K562 (cell line): Measurements from ENCODE around the gene ZNF521. TPM values are rescaled to one million over a fixed set of nuclear protein-coding genes. Genes with fewer than 3 reads are reported as not detected.

Experiments used
- ATF7 ChIP-seq: fragments of 450-650 bp; IDR thresholded peaks from 2 replicates; pipeline ENCODE4 v1.7.1; 2014; ENCODE audit warnings: mild to moderate bottlenecking, moderate library complexity
- BCOR ChIP-seq: fragments of 450-650 bp; IDR thresholded peaks from 2 replicates; pipeline ENCODE4 v1.6.1; 2016
- CBX3 ChIP-seq, 2 experiments: IDR thresholded peaks; 1 replicate in 1 of 2; 2 replicates in 1 of 2; pipeline ENCODE4 v1.6.1; 2012; ENCODE audit warnings: inconsistent platforms in 2 of 2, low read length in 2 of 2, borderline replicate concordance in 1 of 2, control low read depth in 1 of 2
- CHCHD3 ChIP-seq: fragments of 250-450 bp; sonication (Bioruptor Pico); IDR thresholded peaks from 2 replicates; pipeline ENCODE4 v2.1.2; 2022; ENCODE audit warnings: mild to moderate bottlenecking
- CSDE1 ChIP-seq, 2 experiments: fragments of 450-650 bp; IDR thresholded peaks; 2 replicates each; pipeline ENCODE4 v1.6.1; 2016; ENCODE audit warnings: mild to moderate bottlenecking in 1 of 2
- GATA2 ChIP-seq: sonication (generic); formaldehyde crosslinking; IDR thresholded peaks from 2 replicates; pipeline ENCODE4 v1.4.0; 2020; ENCODE audit warnings: mild to moderate bottlenecking, missing genetic modification reagents
- HMG20B ChIP-seq: fragments of 250-450 bp; sonication (Bioruptor Pico); IDR thresholded peaks from 2 replicates; pipeline ENCODE4 v1.5.0; 2021; ENCODE audit warnings: mild to moderate bottlenecking
- KHSRP ChIP-seq: fragments of 450-650 bp; IDR thresholded peaks from 2 replicates; pipeline ENCODE4 v1.6.1; 2017
- MTA1 ChIP-seq: fragments of 450-650 bp; IDR thresholded peaks from 2 replicates; pipeline ENCODE4 v1.6.1; 2017; ENCODE audit warnings: borderline replicate concordance
- PURB ChIP-seq: sonication (generic); formaldehyde crosslinking; IDR thresholded peaks from 2 replicates; pipeline ENCODE4 v1.9.0; 2021; ENCODE audit warnings: low read depth, mild to moderate bottlenecking, missing genetic modification reagents
- RAD51 ChIP-seq: fragments of 450-650 bp; IDR thresholded peaks from 2 replicates; pipeline ENCODE4 v1.7.1; 2016; ENCODE audit warnings: low read depth, mild to moderate bottlenecking, borderline replicate concordance
- RB1 ChIP-seq: fragments of 450-650 bp; IDR thresholded peaks from 2 replicates; pipeline ENCODE4 v1.6.1; 2017; ENCODE audit warnings: low read depth, mild to moderate bottlenecking
- RBM22 ChIP-seq: fragments of 200-400 bp; formaldehyde crosslinking; IDR thresholded peaks from 2 replicates; pipeline ENCODE4 v1.6.1; 2018; ENCODE audit warnings: low read length, low read depth; ENCODE audit not compliant: poor library complexity, severe bottlenecking
- RCOR1 ChIP-seq, 2 experiments: IDR thresholded peaks; 2 replicates each; pipeline ENCODE4 v1.6.1; 2012; ENCODE audit warnings: low read depth in 2 of 2, low read length in 2 of 2, borderline replicate concordance in 1 of 2, improper control_type of control experiment in 1 of 2
- SMARCA4 ChIP-seq: fragments of 450-650 bp; IDR thresholded peaks from 2 replicates; pipeline ENCODE4 v1.6.1; 2016
- XRCC4 ChIP-seq: IDR thresholded peaks from one replicate; pipeline ENCODE4 v1.6.1; 2011; ENCODE audit not compliant: insufficient read depth, insufficient read length; ENCODE audit errors: extremely low read depth
- ZNF24 ChIP-seq: fragments of 450-650 bp; IDR thresholded peaks from 2 replicates; pipeline ENCODE4 v1.6.1; 2016
- ZSCAN32 ChIP-seq: fragments of 450-650 bp; formaldehyde crosslinking; IDR thresholded peaks from 2 replicates; pipeline ENCODE4 v1.4.0; 2020; ENCODE audit warnings: mild to moderate bottlenecking, moderate library complexity
- polyA plus RNA-seq, 8 experiments: library from polyadenylated mRNA; depleted of rRNA in 4 of 8; stranded (reverse) in 5 of 8; unstranded in 3 of 8; fragments of >200 nt; fragmentation: Nextera tagmentation in 2 of 8; fragmentation: Illumina TruSeq in 1 of 8; extraction: Ambion mirVana in 2 of 8; extraction: Trizol in 1 of 8; gene quantifications; 2 replicates each; pipeline versions ENCODE4 v1.2.1 to v1.2.3, GENCODE V29; 2011 to 2014; ENCODE audit warnings: inconsistent platforms in 1 of 8, missing spikeins in 1 of 8
- total RNA-seq, 7 experiments: library from RNA; depleted of rRNA in 6 of 7; stranded (reverse); fragments of >200 nt in 6 of 7; fragmentation: Illumina TruSeq in 2 of 7; extraction: Trizol in 2 of 7; gene quantifications; 2 replicates each; pipeline versions ENCODE4 v1.2.1 to v1.2.3, GENCODE V29; 2011 to 2021; ENCODE audit warnings: low replicate concordance in 1 of 7
- TF ChIP-seq, protein P1 (sequence below): fragments of 450-650 bp; formaldehyde crosslinking; IDR thresholded peaks from 2 replicates; pipeline ENCODE4 v1.4.0; 2020; ENCODE audit warnings: mild to moderate bottlenecking, moderate library complexity
- TF ChIP-seq, protein P2 (sequence below): fragments of 200-600 bp; sonication (generic); IDR thresholded peaks from one replicate; pipeline ENCODE4 v1.6.1; 2012; ENCODE audit warnings: mild to moderate bottlenecking, low read depth, low read length, inconsistent platforms

Gene ZNF521
- total and polyA plus RNA-seq, 9 of the 15 experiments (the other 6 are each of a cell fraction or from before 2014, with no cell fraction given): 1.2 to 5.8 (median 1.6) TPM

GRCh38 chr18:25229081-25229480, 122.9 kb downstream of the ZNF521 start (continued):
- TF ChIP-seq ZSCAN32 (no peak), MTA1 (no peak), GATA2 (CRISPR knock-in tag) (no peak), SMARCA4 (peak; percentile 86), ATF7 (peak; percentile 48; the same call in 1 of the 2 replicates), CSDE1 (IDR thresholded peaks at IDR 0.05) (no peak), XRCC4 (no peak), KHSRP (peak; percentile 68; the same call in 1 of the 2 replicates), BCOR (no peak), HMG20B (CRISPR knock-in tag) (no peak), RBM22 (no peak), RCOR1 (IDR thresholded peaks at IDR 0.05; ENCODE audit: borderline replicate concordance in 1 of 2, low read depth in 2 of 2, low read length in 2 of 2) (peak in 1 of 2 experiments; percentile 50; a peak in 1 of 4 replicates), CBX3 (IDR thresholded peaks at IDR 0.05; ENCODE audit: borderline replicate concordance in 1 of 2, low read length in 2 of 2) (no peak), PURB (CRISPR knock-in tag) (no peak), RB1 (no peak), RAD51 (no peak), CHCHD3 (CRISPR knock-in tag) (no peak), ZNF24 (no peak)
- TF ChIP-seq, protein P1, sequence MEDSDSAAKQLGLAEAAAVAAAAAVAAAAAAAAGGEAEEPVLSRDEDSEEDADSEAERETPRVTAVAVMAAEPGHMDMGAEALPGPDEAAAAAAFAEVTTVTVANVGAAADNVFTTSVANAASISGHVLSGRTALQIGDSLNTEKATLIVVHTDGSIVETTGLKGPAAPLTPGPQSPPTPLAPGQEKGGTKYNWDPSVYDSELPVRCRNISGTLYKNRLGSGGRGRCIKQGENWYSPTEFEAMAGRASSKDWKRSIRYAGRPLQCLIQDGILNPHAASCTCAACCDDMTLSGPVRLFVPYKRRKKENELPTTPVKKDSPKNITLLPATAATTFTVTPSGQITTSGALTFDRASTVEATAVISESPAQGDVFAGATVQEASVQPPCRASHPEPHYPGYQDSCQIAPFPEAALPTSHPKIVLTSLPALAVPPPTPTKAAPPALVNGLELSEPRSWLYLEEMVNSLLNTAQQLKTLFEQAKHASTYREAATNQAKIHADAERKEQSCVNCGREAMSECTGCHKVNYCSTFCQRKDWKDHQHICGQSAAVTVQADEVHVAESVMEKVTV (CRISPR knock-in tag): no peak
- TF ChIP-seq, protein P2, sequence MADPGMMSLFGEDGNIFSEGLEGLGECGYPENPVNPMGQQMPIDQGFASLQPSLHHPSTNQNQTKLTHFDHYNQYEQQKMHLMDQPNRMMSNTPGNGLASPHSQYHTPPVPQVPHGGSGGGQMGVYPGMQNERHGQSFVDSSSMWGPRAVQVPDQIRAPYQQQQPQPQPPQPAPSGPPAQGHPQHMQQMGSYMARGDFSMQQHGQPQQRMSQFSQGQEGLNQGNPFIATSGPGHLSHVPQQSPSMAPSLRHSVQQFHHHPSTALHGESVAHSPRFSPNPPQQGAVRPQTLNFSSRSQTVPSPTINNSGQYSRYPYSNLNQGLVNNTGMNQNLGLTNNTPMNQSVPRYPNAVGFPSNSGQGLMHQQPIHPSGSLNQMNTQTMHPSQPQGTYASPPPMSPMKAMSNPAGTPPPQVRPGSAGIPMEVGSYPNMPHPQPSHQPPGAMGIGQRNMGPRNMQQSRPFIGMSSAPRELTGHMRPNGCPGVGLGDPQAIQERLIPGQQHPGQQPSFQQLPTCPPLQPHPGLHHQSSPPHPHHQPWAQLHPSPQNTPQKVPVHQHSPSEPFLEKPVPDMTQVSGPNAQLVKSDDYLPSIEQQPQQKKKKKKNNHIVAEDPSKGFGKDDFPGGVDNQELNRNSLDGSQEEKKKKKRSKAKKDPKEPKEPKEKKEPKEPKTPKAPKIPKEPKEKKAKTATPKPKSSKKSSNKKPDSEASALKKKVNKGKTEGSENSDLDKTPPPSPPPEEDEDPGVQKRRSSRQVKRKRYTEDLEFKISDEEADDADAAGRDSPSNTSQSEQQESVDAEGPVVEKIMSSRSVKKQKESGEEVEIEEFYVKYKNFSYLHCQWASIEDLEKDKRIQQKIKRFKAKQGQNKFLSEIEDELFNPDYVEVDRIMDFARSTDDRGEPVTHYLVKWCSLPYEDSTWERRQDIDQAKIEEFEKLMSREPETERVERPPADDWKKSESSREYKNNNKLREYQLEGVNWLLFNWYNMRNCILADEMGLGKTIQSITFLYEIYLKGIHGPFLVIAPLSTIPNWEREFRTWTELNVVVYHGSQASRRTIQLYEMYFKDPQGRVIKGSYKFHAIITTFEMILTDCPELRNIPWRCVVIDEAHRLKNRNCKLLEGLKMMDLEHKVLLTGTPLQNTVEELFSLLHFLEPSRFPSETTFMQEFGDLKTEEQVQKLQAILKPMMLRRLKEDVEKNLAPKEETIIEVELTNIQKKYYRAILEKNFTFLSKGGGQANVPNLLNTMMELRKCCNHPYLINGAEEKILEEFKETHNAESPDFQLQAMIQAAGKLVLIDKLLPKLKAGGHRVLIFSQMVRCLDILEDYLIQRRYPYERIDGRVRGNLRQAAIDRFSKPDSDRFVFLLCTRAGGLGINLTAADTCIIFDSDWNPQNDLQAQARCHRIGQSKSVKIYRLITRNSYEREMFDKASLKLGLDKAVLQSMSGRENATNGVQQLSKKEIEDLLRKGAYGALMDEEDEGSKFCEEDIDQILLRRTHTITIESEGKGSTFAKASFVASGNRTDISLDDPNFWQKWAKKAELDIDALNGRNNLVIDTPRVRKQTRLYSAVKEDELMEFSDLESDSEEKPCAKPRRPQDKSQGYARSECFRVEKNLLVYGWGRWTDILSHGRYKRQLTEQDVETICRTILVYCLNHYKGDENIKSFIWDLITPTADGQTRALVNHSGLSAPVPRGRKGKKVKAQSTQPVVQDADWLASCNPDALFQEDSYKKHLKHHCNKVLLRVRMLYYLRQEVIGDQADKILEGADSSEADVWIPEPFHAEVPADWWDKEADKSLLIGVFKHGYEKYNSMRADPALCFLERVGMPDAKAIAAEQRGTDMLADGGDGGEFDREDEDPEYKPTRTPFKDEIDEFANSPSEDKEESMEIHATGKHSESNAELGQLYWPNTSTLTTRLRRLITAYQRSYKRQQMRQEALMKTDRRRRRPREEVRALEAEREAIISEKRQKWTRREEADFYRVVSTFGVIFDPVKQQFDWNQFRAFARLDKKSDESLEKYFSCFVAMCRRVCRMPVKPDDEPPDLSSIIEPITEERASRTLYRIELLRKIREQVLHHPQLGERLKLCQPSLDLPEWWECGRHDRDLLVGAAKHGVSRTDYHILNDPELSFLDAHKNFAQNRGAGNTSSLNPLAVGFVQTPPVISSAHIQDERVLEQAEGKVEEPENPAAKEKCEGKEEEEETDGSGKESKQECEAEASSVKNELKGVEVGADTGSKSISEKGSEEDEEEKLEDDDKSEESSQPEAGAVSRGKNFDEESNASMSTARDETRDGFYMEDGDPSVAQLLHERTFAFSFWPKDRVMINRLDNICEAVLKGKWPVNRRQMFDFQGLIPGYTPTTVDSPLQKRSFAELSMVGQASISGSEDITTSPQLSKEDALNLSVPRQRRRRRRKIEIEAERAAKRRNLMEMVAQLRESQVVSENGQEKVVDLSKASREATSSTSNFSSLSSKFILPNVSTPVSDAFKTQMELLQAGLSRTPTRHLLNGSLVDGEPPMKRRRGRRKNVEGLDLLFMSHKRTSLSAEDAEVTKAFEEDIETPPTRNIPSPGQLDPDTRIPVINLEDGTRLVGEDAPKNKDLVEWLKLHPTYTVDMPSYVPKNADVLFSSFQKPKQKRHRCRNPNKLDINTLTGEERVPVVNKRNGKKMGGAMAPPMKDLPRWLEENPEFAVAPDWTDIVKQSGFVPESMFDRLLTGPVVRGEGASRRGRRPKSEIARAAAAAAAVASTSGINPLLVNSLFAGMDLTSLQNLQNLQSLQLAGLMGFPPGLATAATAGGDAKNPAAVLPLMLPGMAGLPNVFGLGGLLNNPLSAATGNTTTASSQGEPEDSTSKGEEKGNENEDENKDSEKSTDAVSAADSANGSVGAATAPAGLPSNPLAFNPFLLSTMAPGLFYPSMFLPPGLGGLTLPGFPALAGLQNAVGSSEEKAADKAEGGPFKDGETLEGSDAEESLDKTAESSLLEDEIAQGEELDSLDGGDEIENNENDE: no peak
